Suppressor macrophage treated with lipopolysaccharide for 4 hours (primary cell): Measurements from ENCODE around the gene DNAJC5.
"Not testable (repeated sequence)": the region's sequence is repeated elsewhere in the genome, so short reads cannot be mapped to it uniquely, and the experiment has no call there.

Experiments used
- DNase-seq: peaks from one replicate; pipeline ENCODE4 v3.0.0-alpha.2; 2020

Gene DNAJC5

GRCh38 chr20:63861981-63862901 lies 32.7 kb upstream of the DNAJC5 start:
- no peak for DNase-seq

GRCh38 chr20:63863021-63863797 lies 31.7 kb upstream of the DNAJC5 start:
- no peak for DNase-seq

GRCh38 chr20:63863798-63864544 lies 31.0 kb upstream of the DNAJC5 start:
- peak; percentile 97 for DNase-seq

- DNase-seq = no peak
These were observed 30.4 kb upstream of the DNAJC5 start for GRCh38 chr20:63864545-63864977.

- DNase-seq = peak; percentile 99
These were observed 29.8 kb upstream of the DNAJC5 start, which contains the start of gene TPD52L2 for GRCh38 chr20:63864978-63865640. TPD52L2 (plus strand) TSS chr20:63865270; CDS start chr20:63865366, 96 bp downstream.

GRCh38 chr20:63867042-63867441 lies 27.9 kb upstream of the DNAJC5 start:
- DNase-seq = not testable (repeated sequence)

- no peak for DNase-seq
These were observed 26.7 kb upstream of the DNAJC5 start for GRCh38 chr20:63868264-63868663.

- DNase-seq = peak; percentile 94
These were observed 21.4 kb upstream of the DNAJC5 start for GRCh38 chr20:63873477-63873971.

GRCh38 chr20:63874241-63874640 lies 20.7 kb upstream of the DNAJC5 start:
- peak; percentile 82 for DNase-seq

- no peak for DNase-seq
These were observed 18.4 kb upstream of the DNAJC5 start for GRCh38 chr20:63876489-63877036.

GRCh38 chr20:63877755-63878470 lies 17.0 kb upstream of the DNAJC5 start:
- DNase-seq = no peak

GRCh38 chr20:63878899-63879663 lies 15.8 kb upstream of the DNAJC5 start:
- DNase-seq = no peak

- not testable (repeated sequence) for DNase-seq
These were observed 14.0 kb upstream of the DNAJC5 start for GRCh38 chr20:63880901-63881300.

- no peak for DNase-seq
These were observed 13.3 kb upstream of the DNAJC5 start for GRCh38 chr20:63881451-63882226.

- no peak for DNase-seq
These were observed 12.4 kb upstream of the DNAJC5 start for GRCh38 chr20:63882257-63883200.

GRCh38 chr20:63883201-63883593 lies 11.7 kb upstream of the DNAJC5 start:
- no peak for DNase-seq

- no peak for DNase-seq
These were observed 10.2 kb upstream of the DNAJC5 start for GRCh38 chr20:63884506-63885263.
